Measurements from ENCODE around the gene ME3. TPM values are rescaled to one million over a fixed set of nuclear protein-coding genes. Genes with fewer than 3 reads are reported as not detected.

Gene ME3
- total RNA-seq, 1 donor from 2014 or later = 10.3 TPM

GRCh38 chr11:86446924-86447285 is 225.5 kb downstream of the ME3 start:
- Histone ChIP-seq H3K36me3 (ENCODE audit: control insufficient read depth, insufficient read depth, low read length) (no peaks in the 10 kb centered on the region), H3K27me3 (ENCODE audit: control insufficient read depth, insufficient read depth, low read length) (no peaks in the 10 kb centered on the region), H3K4me3 (ENCODE audit: low read depth, low read length) (no peak overlapping the region)
- FAIRE-seq = no peak
- DNase-seq (ENCODE audit: low read depth) = no peak
- no peak for TF ChIP-seq CTCF (IDR thresholded peaks at IDR 0.05; ENCODE audit: insufficient read depth, low read length, severe bottlenecking)

DNA sequence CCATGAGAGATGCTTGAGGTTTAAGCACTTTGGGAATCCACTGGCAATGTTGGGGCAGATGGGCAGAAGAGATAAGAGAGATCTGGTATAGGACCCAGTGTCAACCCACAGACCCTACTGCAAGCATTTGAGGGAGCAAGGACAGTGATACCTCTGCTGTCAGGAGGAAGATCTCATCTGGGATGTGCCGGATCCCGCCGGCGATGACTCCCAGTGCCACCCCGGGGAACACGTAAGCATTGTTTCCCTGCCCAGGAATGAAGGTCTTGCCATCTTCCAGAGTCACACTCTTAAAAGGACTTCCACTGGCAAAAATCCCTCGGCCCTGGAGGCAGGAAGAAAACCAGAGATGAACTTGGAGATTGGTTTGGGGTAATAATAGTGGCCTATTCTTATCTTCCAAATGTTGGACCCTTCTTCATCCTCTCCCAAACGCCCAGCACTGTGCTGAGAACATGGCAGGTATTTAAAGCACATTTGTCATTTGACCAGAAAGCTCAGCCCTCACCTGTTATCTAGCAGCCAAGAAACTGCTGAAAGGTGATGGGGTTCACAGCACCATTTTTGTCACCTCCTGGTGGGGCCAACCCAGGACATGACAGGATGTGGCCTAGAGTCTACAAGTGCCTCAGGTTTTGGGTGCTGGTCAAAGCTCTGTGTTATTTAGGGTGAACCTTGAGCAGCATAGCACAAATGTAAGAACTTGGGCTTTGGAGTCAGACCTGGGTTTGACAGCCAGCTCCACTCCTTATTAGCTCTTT is 226.1 kb downstream of the ME3 start:
- DNase-seq (ENCODE audit: low read depth) = no peak
- FAIRE-seq = no peak
- TF ChIP-seq CTCF (IDR thresholded peaks at IDR 0.05; ENCODE audit: insufficient read depth, low read length, severe bottlenecking) = no peak

DNA sequence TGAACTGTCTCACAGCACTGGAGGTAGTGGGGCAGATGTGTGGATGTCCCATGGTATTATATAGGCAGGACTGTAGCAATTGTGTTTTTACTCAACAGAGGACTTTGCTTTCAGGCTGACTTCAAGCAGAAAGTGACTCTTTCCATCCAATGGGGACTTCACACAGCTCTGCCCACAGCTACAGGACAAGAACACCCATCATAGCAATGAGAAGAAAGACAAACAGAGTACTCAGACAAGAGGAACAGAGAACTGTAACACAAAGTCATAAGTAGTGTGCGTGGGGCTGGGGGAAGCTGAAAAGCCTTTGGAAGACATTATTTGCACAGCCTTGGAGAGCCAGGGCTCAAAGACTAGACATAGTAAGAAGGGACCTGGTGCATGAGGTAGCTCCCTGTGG is 227.4 kb downstream of the ME3 start:
- DNase-seq (ENCODE audit: low read depth) (no peak), FAIRE-seq (no peak)
- no peak for TF ChIP-seq CTCF (IDR thresholded peaks at IDR 0.05; ENCODE audit: insufficient read depth, low read length, severe bottlenecking)
- Histone ChIP-seq H3K36me3 (ENCODE audit: control insufficient read depth, insufficient read depth, low read length) (no peaks in the 10 kb centered on the region), H3K4me3 (ENCODE audit: low read depth, low read length) (no peak overlapping the region), H3K27me3 (ENCODE audit: control insufficient read depth, insufficient read depth, low read length) (no peaks in the 10 kb centered on the region)

More for the DNA sequence above, 226.1 kb downstream of the ME3 start:
- Histone ChIP-seq H3K36me3 (ENCODE audit: control insufficient read depth, insufficient read depth, low read length) (no peaks in the 10 kb centered on the region), H3K27me3 (ENCODE audit: control insufficient read depth, insufficient read depth, low read length) (no peaks in the 10 kb centered on the region), H3K4me3 (ENCODE audit: low read depth, low read length) (no peak overlapping the region)

GRCh38 chr11:86443415-86443814 is 229.0 kb downstream of the ME3 start:
- Histone ChIP-seq H3K27me3 (ENCODE audit: control insufficient read depth, insufficient read depth, low read length) (no peaks in the 10 kb centered on the region), H3K4me3 (ENCODE audit: low read depth, low read length) (no peak overlapping the region), H3K36me3 (ENCODE audit: control insufficient read depth, insufficient read depth, low read length) (no peaks in the 10 kb centered on the region)
- no peak for FAIRE-seq
- DNase-seq (ENCODE audit: low read depth) = no peak
- TF ChIP-seq CTCF (IDR thresholded peaks at IDR 0.05; ENCODE audit: insufficient read depth, low read length, severe bottlenecking) = no peak

GRCh38 chr11:86442827-86443226 is 229.6 kb downstream of the ME3 start:
- no peak for DNase-seq (ENCODE audit: low read depth)
- Histone ChIP-seq H3K4me3 (ENCODE audit: low read depth, low read length) (no peak overlapping the region), H3K36me3 (ENCODE audit: control insufficient read depth, insufficient read depth, low read length) (no peaks in the 10 kb centered on the region), H3K27me3 (ENCODE audit: control insufficient read depth, insufficient read depth, low read length) (no peaks in the 10 kb centered on the region)
- TF ChIP-seq CTCF (IDR thresholded peaks at IDR 0.05; ENCODE audit: insufficient read depth, low read length, severe bottlenecking) = no peak
- FAIRE-seq = no peak

DNA sequence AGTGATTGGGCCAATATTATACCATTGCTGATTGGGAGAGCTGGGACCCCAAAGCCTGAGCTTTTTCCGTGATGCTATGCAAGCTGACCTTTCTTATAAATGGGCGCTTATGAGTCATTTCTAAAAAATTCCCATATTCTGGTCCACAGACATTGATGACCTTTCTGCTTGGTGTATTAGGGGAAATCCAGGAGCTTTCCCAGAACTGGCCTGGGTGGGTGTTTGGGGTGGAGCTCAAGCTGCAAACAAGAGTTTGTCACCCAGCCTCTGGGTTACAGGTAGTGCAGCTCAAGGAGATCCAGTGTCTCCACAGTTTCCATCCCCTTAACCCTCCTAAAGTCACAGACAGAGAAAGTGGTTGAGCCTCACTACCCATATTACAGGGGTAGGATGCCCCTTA is 230.0 kb downstream of the ME3 start:
- TF ChIP-seq CTCF (IDR thresholded peaks at IDR 0.05; ENCODE audit: insufficient read depth, low read length, severe bottlenecking) = no peak
- H3K4me3 ChIP-seq (ENCODE audit: low read depth, low read length) = no peak overlapping the region
- no peaks in the 10 kb centered on the region for H3K27me3 ChIP-seq (ENCODE audit: control insufficient read depth, insufficient read depth, low read length)
- FAIRE-seq = no peak
- DNase-seq (ENCODE audit: low read depth) = no peak
- H3K36me3 ChIP-seq (ENCODE audit: control insufficient read depth, insufficient read depth, low read length) = no peaks in the 10 kb centered on the region

Measured in bronchial epithelial cell (primary cell).